AG04450 (cell line): ENCODE data around the gene CC2D2A. TPM values are rescaled to one million over a fixed set of nuclear protein-coding genes. Genes with fewer than 3 reads are reported as not detected.

Source experiments
- CTCF ChIA-PET: fragments of 300-600, 350-600 bp; formaldehyde crosslinking; extraction: SDS; loops from one replicate; lab custom pipeline; 2022; ENCODE audit warnings: antibody characterized with exemption, inconsistent platforms; lab: Charles Lee
- POLR2A ChIA-PET: fragments of 350-600 bp; formaldehyde crosslinking; extraction: SDS; loops from one replicate; lab custom pipeline; 2021; ENCODE audit warnings: antibody characterized with exemption, inconsistent platforms; lab: Yijun Ruan, JAX
- DNase-seq: peaks from one replicate; pipeline ENCODE4 v3.0.0-alpha.2; 2011; ENCODE audit warnings: low read depth, low spot score
- H3K27ac ChIP-seq: one replicate; pipeline ENCODE4 v1.5.1; 2012; ENCODE audit warnings: low read depth, low read length, control low read depth
- H3K27me3 ChIP-seq: one replicate; pipeline ENCODE4 v1.6.0; 2012; ENCODE audit warnings: low read length; ENCODE audit not compliant: control insufficient read depth, insufficient read depth
- H3K4me3 ChIP-seq: 2 replicates; pipeline ENCODE4 v1.5.1; 2011; ENCODE audit warnings: mild to moderate bottlenecking, low read depth, low read length, control low read depth
- H3K9me3 ChIP-seq: 2 replicates; pipeline ENCODE4 v1.5.1; 2012; ENCODE audit warnings: low read length; ENCODE audit not compliant: control insufficient read depth, insufficient read depth
- CTCF ChIP-seq: IDR thresholded peaks from 2 replicates; pipeline ENCODE4 v1.5.1; 2011; ENCODE audit warnings: low read depth, low read length, control low read depth, inconsistent platforms
- polyA plus RNA-seq: library from polyadenylated mRNA; depleted of rRNA; stranded (reverse); fragments of >200 nt; gene quantifications from 2 replicates; pipeline ENCODE4 v1.2.3, GENCODE V29; 2011

The CC2D2A gene
- polyA plus RNA-seq, 1 experiment = 40.7 TPM

DNA sequence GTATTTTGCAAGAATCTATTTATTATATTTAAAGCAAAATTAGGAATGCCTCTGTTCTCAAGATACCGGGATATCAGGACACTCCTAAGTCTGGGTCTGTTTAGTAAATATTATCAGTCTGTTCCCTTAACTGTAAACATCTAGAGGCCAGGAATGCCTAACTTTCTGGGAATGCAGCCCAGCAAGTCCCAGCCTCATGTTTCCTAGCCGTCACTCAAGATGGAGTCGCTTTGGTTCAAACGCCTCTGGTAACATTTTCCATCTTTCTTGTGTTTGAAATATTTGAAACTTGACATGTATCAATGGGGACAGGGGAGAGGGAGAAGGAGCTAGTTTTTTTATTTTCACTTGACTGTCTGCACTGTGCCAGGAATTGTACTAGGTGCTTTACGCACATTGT is 100.1 kb downstream of the CC2D2A start:
- ChIA-PET CTCF (no interaction called here), POLR2A (no interaction called here)
- H3K27ac ChIP-seq = no peak overlapping the region
- no peaks in the 10 kb centered on the region for H3K27me3 ChIP-seq
- no peaks in the 10 kb centered on the region for H3K9me3 ChIP-seq
- TF ChIP-seq CTCF = no peak
- no peak overlapping the region for H3K4me3 ChIP-seq
- no peak for DNase-seq

DNA sequence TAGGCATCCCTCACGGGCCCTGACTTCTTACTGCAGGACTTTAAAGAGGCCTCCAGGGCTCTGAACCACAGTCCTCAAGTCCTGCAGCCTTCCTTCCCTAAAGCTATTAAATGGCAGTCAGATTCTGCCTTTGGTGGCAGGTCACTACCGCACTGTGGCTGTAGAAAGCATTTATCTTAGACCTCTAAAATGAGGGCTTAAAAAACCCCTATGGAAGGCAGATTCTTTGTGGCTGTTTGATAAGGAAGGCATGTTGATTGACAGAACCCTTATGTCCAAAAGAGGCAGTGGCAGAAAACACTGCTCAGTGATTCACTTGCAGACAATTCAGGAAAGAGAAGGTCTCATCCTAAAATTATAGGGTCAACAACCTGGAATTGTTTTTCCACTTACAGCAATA is 106.3 kb downstream of the CC2D2A start:
- POLR2A ChIA-PET = interaction anchor here (0.6 kb wide), 1 partner anchor 247 kb away, joined by 6 read pairs; no protein-coding TSS in a partner anchor
- TF ChIP-seq CTCF = no peak

DNA sequence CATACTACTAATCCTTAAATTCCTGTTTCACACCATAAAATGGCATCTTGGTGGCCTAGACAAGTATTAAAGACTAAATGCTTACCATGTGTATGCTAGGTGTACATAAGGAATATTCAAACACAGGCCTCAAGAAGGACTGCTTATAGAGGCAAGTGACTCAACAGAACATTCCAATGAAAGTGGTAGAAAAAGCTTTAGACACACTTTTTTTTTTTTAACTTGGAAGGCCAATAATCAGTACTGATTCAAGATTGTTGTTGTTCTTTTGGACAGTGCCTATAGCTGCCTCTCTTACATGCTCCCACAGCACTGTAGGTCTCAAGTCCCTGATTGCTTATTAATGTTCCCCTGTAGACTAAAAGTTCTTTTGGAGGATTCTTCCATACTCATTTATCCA is 107.8 kb downstream of the CC2D2A start:
- Histone ChIP-seq H3K27ac (no peak overlapping the region), H3K9me3 (no peaks in the 10 kb centered on the region), H3K4me3 (no peak overlapping the region), H3K27me3 (no peaks in the 10 kb centered on the region)
- peak; percentile 3 for DNase-seq
- POLR2A ChIA-PET = no interaction called here
- CTCF ChIA-PET = no interaction called here
- TF ChIP-seq CTCF = no peak

More for the DNA sequence above, 106.3 kb downstream of the CC2D2A start:
- H3K27ac ChIP-seq = no peak overlapping the region
- no peak overlapping the region for H3K4me3 ChIP-seq
- no peaks in the 10 kb centered on the region for H3K27me3 ChIP-seq
- H3K9me3 ChIP-seq = no peaks in the 10 kb centered on the region
- no peak for DNase-seq
- CTCF ChIA-PET = no interaction called here

- Histone ChIP-seq H3K27me3 (no peaks in the 10 kb centered on the region), H3K27ac (no peak overlapping the region), H3K4me3 (no peak overlapping the region), H3K9me3 (no peaks in the 10 kb centered on the region)
- ChIA-PET POLR2A (no interaction called here), CTCF (no interaction called here)
- no peak for TF ChIP-seq CTCF
- DNase-seq = no peak
These were observed 115.1 kb downstream of the CC2D2A start for GRCh38 chr4:15584785-15585184.

- ChIA-PET POLR2A (no interaction called here), CTCF (no interaction called here)
- Histone ChIP-seq H3K9me3 (no peaks in the 10 kb centered on the region), H3K4me3 (no peak overlapping the region), H3K27ac (no peak overlapping the region), H3K27me3 (no peaks in the 10 kb centered on the region)
- no peak for TF ChIP-seq CTCF
- DNase-seq = no peak
These were observed 115.6 kb downstream of the CC2D2A start for GRCh38 chr4:15585331-15585730.
